IMR-90 (cell line): ENCODE results near the gene PITPNM3. TPM values are rescaled to one million over a fixed set of nuclear protein-coding genes. Genes with fewer than 3 reads are reported as not detected.

Source experiments
- ATAC-seq: fragments of 200-7000 bp; cut with Tn5 transposase; 2 replicates; pipeline ENCODE4 v1.9.1; 2020; ENCODE audit warnings: low read depth, mild to moderate bottlenecking, moderate library complexity
- BruUV-seq: library from RNA; stranded (reverse); fragments of 400-500 nt; replicated peaks from 2 replicates; lab custom pipeline; 2021; lab: Mats Ljungman, UMichigan
- CTCF ChIA-PET: fragments of 300-600 bp; formaldehyde crosslinking; extraction: SDS; loops from one replicate; lab custom pipeline; 2021; ENCODE audit warnings: antibody characterized with exemption; lab: Yijun Ruan, JAX
- POLR2A ChIA-PET: fragments of 300-600 bp; sonication (Branson Sonifier 250); formaldehyde crosslinking; loops from one replicate; lab custom pipeline; 2022; ENCODE audit warnings: antibody characterized with exemption; ENCODE audit not compliant: unreplicated experiment; lab: Charles Lee
- DNase-seq: peaks from one replicate; pipeline ENCODE4 v3.0.0; 2013
- H2AFZ ChIP-seq: replicated peaks from 2 replicates; pipeline ENCODE3; 2013; ENCODE audit warnings: low read length, mild to moderate bottlenecking; ENCODE audit not compliant: poor library complexity
- H2AK5ac ChIP-seq: 2 replicates; pipeline ENCODE4 v1.6.1; 2013; ENCODE audit warnings: low read depth, low read length, inconsistent platforms
- H2AK9ac ChIP-seq: replicated peaks from 2 replicates; pipeline ENCODE3; 2013; ENCODE audit warnings: mild to moderate bottlenecking, low read depth, low read length, moderate library complexity; ENCODE audit not compliant: poor library complexity
- H2BK120ac ChIP-seq: 2 replicates; pipeline ENCODE4 v1.6.1; 2013; ENCODE audit warnings: low read depth, low read length, inconsistent platforms
- H2BK15ac ChIP-seq: 3 replicates; pipeline ENCODE4 v1.6.1; 2013; ENCODE audit warnings: low read depth, low read length, inconsistent platforms
- H2BK20ac ChIP-seq: 2 replicates; pipeline ENCODE4 v1.6.1; 2013; ENCODE audit warnings: low read depth, mild to moderate bottlenecking, inconsistent platforms, low read length, moderate library complexity
- H2BK5ac ChIP-seq: 2 replicates; pipeline ENCODE4 v1.6.1; 2013; ENCODE audit warnings: mild to moderate bottlenecking, low read depth, low read length, inconsistent platforms; ENCODE audit not compliant: poor library complexity, severe bottlenecking
- H3K14ac ChIP-seq: replicated peaks from 2 replicates; pipeline ENCODE4 v1.6.1; 2013; ENCODE audit warnings: low read depth, low read length, inconsistent platforms
- H3K18ac ChIP-seq: 2 replicates; pipeline ENCODE4 v1.6.1; 2013; ENCODE audit warnings: low read depth, low read length, control low read depth
- H3K23ac ChIP-seq: 2 replicates; pipeline ENCODE4 v1.6.1; 2013; ENCODE audit warnings: low read depth, low read length, inconsistent platforms
- H3K27ac ChIP-seq: 2 replicates; pipeline ENCODE4 v1.5.1; 2013; ENCODE audit warnings: mild to moderate bottlenecking, control low read depth, low read length; ENCODE audit not compliant: insufficient read depth
- H3K27me3 ChIP-seq: 2 replicates; pipeline ENCODE4 v1.6.1; 2013; ENCODE audit warnings: low read length; ENCODE audit not compliant: control insufficient read depth, insufficient read depth
- H3K36me3 ChIP-seq: 2 replicates; pipeline ENCODE4 v1.6.1; 2013; ENCODE audit warnings: low read length, mixed read lengths; ENCODE audit not compliant: control insufficient read depth, insufficient read depth
- H3K4ac ChIP-seq: 2 replicates; pipeline ENCODE4 v1.6.1; 2013; ENCODE audit warnings: low read depth, low read length, inconsistent platforms
- H3K4me1 ChIP-seq: 2 replicates; pipeline ENCODE4 v1.6.1; 2013; ENCODE audit warnings: low read length, mixed read lengths; ENCODE audit not compliant: control insufficient read depth, insufficient read depth
- H3K4me2 ChIP-seq: 2 replicates; pipeline ENCODE4 v1.6.1; 2013; ENCODE audit warnings: low read depth, mild to moderate bottlenecking, control low read depth, low read length, moderate library complexity
- H3K4me3 ChIP-seq: 2 replicates; pipeline ENCODE4 v1.5.1; 2013; ENCODE audit warnings: low read depth, mild to moderate bottlenecking, control low read depth, low read length, moderate library complexity; ENCODE audit not compliant: insufficient read depth
- H3K56ac ChIP-seq: 2 replicates; pipeline ENCODE4 v1.6.1; 2013; ENCODE audit warnings: low read length, inconsistent platforms; ENCODE audit not compliant: insufficient read depth; ENCODE audit errors: extremely low read depth
- H3K79me1 ChIP-seq, 2 experiments: 2 replicates each; pipeline ENCODE4 v1.6.1; 2013; ENCODE audit warnings: low read length in 2 of 2, inconsistent platforms in 1 of 2, low read depth in 1 of 2
- H3K9ac ChIP-seq: 2 replicates; pipeline ENCODE4 v1.6.1; 2013; ENCODE audit warnings: low read depth, low read length, control low read depth
- H3K9me1 ChIP-seq: 2 replicates; pipeline ENCODE4 v1.6.1; 2013; ENCODE audit warnings: low read length, inconsistent platforms; ENCODE audit not compliant: insufficient read depth
- H3K9me3 ChIP-seq: 2 replicates; pipeline ENCODE4 v1.6.1; 2013; ENCODE audit warnings: low read length; ENCODE audit not compliant: control insufficient read depth, insufficient read depth
- H4K20me1 ChIP-seq: 2 replicates; pipeline ENCODE4 v1.6.1; 2013; ENCODE audit warnings: low read length, inconsistent platforms; ENCODE audit not compliant: insufficient read depth
- H4K5ac ChIP-seq: 2 replicates; pipeline ENCODE4 v1.6.1; 2013; ENCODE audit warnings: mild to moderate bottlenecking, low read depth, low read length, control low read depth
- H4K8ac ChIP-seq, 2 experiments: 2 replicates each; pipeline ENCODE4 v1.6.1; 2013; ENCODE audit warnings: low read depth in 2 of 2, low read length in 2 of 2, control low read depth in 1 of 2, inconsistent platforms in 1 of 2
- H4K91ac ChIP-seq: 2 replicates; pipeline ENCODE4 v1.6.1; 2013; ENCODE audit warnings: low read depth, low read length, inconsistent platforms; ENCODE audit not compliant: insufficient read depth
- BHLHE40 ChIP-seq: fragments of 150-350 bp; IDR thresholded peaks from 2 replicates; pipeline ENCODE4 v1.6.1; 2016; ENCODE audit warnings: mild to moderate bottlenecking, low read depth, low read length
- CEBPB ChIP-seq: IDR thresholded peaks from 2 replicates; pipeline ENCODE4 v1.6.1; 2012; ENCODE audit warnings: low read depth, low read length, improper control_type of control experiment
- CHD1 ChIP-seq: IDR thresholded peaks from 2 replicates; pipeline ENCODE4 v1.6.1; 2012; ENCODE audit warnings: low read depth, low read length, improper control_type of control experiment
- FOS ChIP-seq: fragments of 150-350 bp; IDR thresholded peaks from 2 replicates; pipeline ENCODE4 v1.6.1; 2016; ENCODE audit warnings: low read depth, low read length
- MAFK ChIP-seq: IDR thresholded peaks from 2 replicates; pipeline ENCODE4 v1.6.1; 2012; ENCODE audit warnings: low read depth, low read length, improper control_type of control experiment
- MAZ ChIP-seq: IDR thresholded peaks from 2 replicates; pipeline ENCODE4 v1.6.1; 2012; ENCODE audit warnings: low read depth, mild to moderate bottlenecking, low read length, improper control_type of control experiment, moderate library complexity, borderline replicate concordance
- MXI1 ChIP-seq: IDR thresholded peaks from 2 replicates; pipeline ENCODE4 v1.6.1; 2012; ENCODE audit warnings: low read depth, mild to moderate bottlenecking, low read length, moderate library complexity, borderline replicate concordance
- NFE2L2 ChIP-seq: fragments of 150-350 bp; IDR thresholded peaks from 2 replicates; pipeline ENCODE4 v1.6.1; 2016; ENCODE audit warnings: low read depth, mild to moderate bottlenecking, low read length
- POLR2A ChIP-seq: IDR thresholded peaks from 2 replicates; pipeline ENCODE4 v1.6.1; 2012; ENCODE audit warnings: mild to moderate bottlenecking, low read depth, low read length
- RAD21 ChIP-seq: IDR thresholded peaks from 2 replicates; pipeline ENCODE4 v1.6.1; 2012; ENCODE audit warnings: low read length, improper control_type of control experiment
- RCOR1 ChIP-seq: IDR thresholded peaks from 2 replicates; pipeline ENCODE4 v1.6.1; 2012; ENCODE audit warnings: mild to moderate bottlenecking, low read length, improper control_type of control experiment; ENCODE audit not compliant: insufficient replicate concordance
- RFX5 ChIP-seq: IDR thresholded peaks from 2 replicates; pipeline ENCODE4 v1.8.0; 2012; ENCODE audit warnings: low read depth, mild to moderate bottlenecking, low read length, moderate library complexity
- SMC3 ChIP-seq: fragments of 150-350 bp; IDR thresholded peaks from 2 replicates; pipeline ENCODE4 v1.6.1; 2016; ENCODE audit warnings: low read depth, mild to moderate bottlenecking, antibody characterized with exemption, low read length, moderate library complexity
- WGBS, 2 experiments: methylation state at CpG; one replicate each; pipeline versions ENCODE4 v1.1.5 to v1.1.7; 2013; ENCODE audit warnings: missing lambda C conversion rate in 2 of 2; ENCODE audit not compliant: insufficient read length in 1 of 2; ENCODE audit errors: extremely low coverage in 2 of 2; 5-methylcytosine and 5-hydroxymethylcytosine counted together
- dilution Hi-C: fragments of 300-500 bp; cut with HindIII; formaldehyde crosslinking; loops from one replicate; pipeline ENCODE4 v1.14.3; 2018; ENCODE audit warnings: low sequenced_read_pairs; ENCODE audit not compliant: unreplicated experiment
- in situ Hi-C: fragments of 300-500 bp; cut with MboI; formaldehyde crosslinking; loops from 3 replicates; pipeline ENCODE4 v1.14.3; 2019; ENCODE audit warnings: low sequenced_read_pairs, inconsistent platforms, mixed read lengths
- intact Hi-C: fragments of 100-400 bp; cut with micrococcal nuclease; formaldehyde crosslinking; loops from 2 replicates; pipeline ENCODE4 v1.10.0; 2022
- polyA plus RNA-seq, 3 experiments: library from polyadenylated mRNA; depleted of rRNA; stranded (reverse); fragments of >200 nt; gene quantifications; 2 replicates each; pipeline ENCODE4 v1.2.3, GENCODE V29; 2012; ENCODE audit warnings: low replicate concordance in 1 of 3
- total RNA-seq: library from RNA; depleted of rRNA; stranded (reverse); fragments of >200 nt; gene quantifications from 2 replicates; pipeline ENCODE4 v1.2.3, GENCODE V29; 2012
- TF ChIP-seq, protein P1 (sequence below): conservative IDR thresholded peaks from 2 replicates; pipeline ENCODE4 v1.5.1; 2012; ENCODE audit warnings: mild to moderate bottlenecking, low read depth, low read length, improper control_type of control experiment
- TF ChIP-seq, protein P2 (sequence below): fragments of 150-350 bp; IDR thresholded peaks from 2 replicates; pipeline ENCODE4 v1.6.1; 2016; ENCODE audit warnings: low read depth, mild to moderate bottlenecking, low read length, moderate library complexity, borderline replicate concordance
- TF ChIP-seq, protein P3 (sequence below): fragments of 150-350 bp; IDR thresholded peaks from 2 replicates; pipeline ENCODE4 v1.6.1; 2017; ENCODE audit warnings: mild to moderate bottlenecking, antibody characterized with exemption, low read length, low read depth

PITPNM3 gene
- total and polyA plus RNA-seq, 2 of the 4 experiments (the other 2 are of a cell fraction) = 0.54 to 1.7 TPM

DNA sequence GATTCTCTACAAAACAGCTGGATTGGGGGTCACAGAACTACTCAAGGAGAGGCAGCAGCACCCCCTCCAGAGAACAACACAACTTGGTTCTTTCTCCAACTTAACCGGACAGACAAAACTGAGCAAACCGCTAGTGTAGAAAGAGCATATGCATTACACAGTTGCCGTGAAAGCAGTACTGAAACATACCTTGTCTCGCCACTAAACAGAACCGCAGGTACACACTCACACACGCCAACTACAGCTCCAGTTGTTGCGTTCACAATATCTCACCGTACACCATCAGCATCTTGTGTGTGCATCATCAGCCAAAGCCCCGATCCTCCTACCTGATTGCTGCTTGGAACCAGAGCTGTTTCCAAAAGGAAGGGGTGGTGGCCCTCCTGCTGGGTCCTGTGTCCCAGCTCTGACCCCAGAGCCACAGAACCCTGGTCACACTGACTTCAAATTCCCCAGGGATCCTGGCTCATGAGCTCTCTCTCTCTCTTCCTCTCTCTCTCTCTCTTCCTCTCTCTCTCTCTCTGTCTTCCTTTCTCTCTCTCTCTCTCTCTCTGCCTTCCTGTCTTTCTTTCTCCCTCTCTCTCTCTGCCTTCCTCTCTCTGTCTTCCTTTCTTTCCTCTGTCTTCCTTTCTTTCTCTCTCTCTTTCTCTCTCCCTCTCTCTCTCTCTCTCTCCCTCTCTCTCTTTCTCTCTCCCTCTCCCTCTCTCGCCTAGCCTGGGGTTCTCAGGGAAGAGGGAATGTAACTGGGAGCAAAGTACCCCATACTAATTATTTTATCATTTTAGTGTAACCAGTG lies 103.7 kb downstream of the PITPNM3 start:
- Histone ChIP-seq H3K27ac (no peak overlapping the region), H3K4me1 (peaks cover 10% of the 10 kb centered on the region), H3K18ac (no peak overlapping the region), H2AK9ac (no peak overlapping the region), H3K9me3 (no peaks in the 10 kb centered on the region), H2AFZ (no peak overlapping the region), H3K4me2 (no peak overlapping the region), H2AK5ac (no peak overlapping the region), H2BK5ac (no peak overlapping the region), H3K14ac (no peak overlapping the region), H2BK15ac (no peak overlapping the region), H4K5ac (no peak overlapping the region), H3K36me3 (no peaks in the 10 kb centered on the region), H3K56ac (no peak overlapping the region), H3K4ac (no peak overlapping the region), H3K9me1 (peaks cover 9% of the 10 kb centered on the region), H3K4me3 (no peak overlapping the region), H3K9ac (no peak overlapping the region), H3K79me1 (no peaks in the 10 kb centered on the region), H2BK20ac (no peak overlapping the region), H3K27me3 (no peaks in the 10 kb centered on the region), H2BK120ac (no peak overlapping the region), H4K20me1 (no peaks in the 10 kb centered on the region), H3K23ac (no peak overlapping the region), H4K8ac (no peak overlapping the region), H4K91ac (no peak overlapping the region)
- CTCF ChIA-PET = no interaction called here
- dilution Hi-C loops = no loop called here
- intact Hi-C loops = no loop called here
- TF ChIP-seq FOS (no peak), SMC3 (no peak), RFX5 (no peak), MAFK (no peak), RAD21 (no peak), POLR2A (no peak), BHLHE40 (no peak), CEBPB (no peak), MXI1 (no peak), MAZ (no peak), NFE2L2 (no peak), CHD1 (no peak), RCOR1 (no peak)
- TF ChIP-seq, protein P1, sequence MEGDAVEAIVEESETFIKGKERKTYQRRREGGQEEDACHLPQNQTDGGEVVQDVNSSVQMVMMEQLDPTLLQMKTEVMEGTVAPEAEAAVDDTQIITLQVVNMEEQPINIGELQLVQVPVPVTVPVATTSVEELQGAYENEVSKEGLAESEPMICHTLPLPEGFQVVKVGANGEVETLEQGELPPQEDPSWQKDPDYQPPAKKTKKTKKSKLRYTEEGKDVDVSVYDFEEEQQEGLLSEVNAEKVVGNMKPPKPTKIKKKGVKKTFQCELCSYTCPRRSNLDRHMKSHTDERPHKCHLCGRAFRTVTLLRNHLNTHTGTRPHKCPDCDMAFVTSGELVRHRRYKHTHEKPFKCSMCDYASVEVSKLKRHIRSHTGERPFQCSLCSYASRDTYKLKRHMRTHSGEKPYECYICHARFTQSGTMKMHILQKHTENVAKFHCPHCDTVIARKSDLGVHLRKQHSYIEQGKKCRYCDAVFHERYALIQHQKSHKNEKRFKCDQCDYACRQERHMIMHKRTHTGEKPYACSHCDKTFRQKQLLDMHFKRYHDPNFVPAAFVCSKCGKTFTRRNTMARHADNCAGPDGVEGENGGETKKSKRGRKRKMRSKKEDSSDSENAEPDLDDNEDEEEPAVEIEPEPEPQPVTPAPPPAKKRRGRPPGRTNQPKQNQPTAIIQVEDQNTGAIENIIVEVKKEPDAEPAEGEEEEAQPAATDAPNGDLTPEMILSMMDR = no peak
- TF ChIP-seq, protein P2, sequence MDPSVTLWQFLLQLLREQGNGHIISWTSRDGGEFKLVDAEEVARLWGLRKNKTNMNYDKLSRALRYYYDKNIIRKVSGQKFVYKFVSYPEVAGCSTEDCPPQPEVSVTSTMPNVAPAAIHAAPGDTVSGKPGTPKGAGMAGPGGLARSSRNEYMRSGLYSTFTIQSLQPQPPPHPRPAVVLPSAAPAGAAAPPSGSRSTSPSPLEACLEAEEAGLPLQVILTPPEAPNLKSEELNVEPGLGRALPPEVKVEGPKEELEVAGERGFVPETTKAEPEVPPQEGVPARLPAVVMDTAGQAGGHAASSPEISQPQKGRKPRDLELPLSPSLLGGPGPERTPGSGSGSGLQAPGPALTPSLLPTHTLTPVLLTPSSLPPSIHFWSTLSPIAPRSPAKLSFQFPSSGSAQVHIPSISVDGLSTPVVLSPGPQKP = no peak
- TF ChIP-seq, protein P3, sequence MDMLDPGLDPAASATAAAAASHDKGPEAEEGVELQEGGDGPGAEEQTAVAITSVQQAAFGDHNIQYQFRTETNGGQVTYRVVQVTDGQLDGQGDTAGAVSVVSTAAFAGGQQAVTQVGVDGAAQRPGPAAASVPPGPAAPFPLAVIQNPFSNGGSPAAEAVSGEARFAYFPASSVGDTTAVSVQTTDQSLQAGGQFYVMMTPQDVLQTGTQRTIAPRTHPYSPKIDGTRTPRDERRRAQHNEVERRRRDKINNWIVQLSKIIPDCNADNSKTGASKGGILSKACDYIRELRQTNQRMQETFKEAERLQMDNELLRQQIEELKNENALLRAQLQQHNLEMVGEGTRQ = no peak
- BruUV-seq = no TSS peak
- ATAC-seq = no peak
- no peak for DNase-seq
- 100% methylated on average over 1 of the region's 10 CpGs; no CpG with 5 or more reads in 1 of the 2 experiments for WGBS, 2 experiments
- in situ Hi-C loops = no loop called here
- POLR2A ChIA-PET = no interaction called here
